Left colon (tissue), 2 donors: ENCODE data around the gene DNMBP. TPM values are rescaled to one million over a fixed set of nuclear protein-coding genes. Genes with fewer than 3 reads are reported as not detected.
"Not testable (repeated sequence)": the region's sequence is repeated elsewhere in the genome, so short reads cannot be mapped to it uniquely, and the experiment has no call there.

Experiments
- ATAC-seq: fragments of 200-7000 bp; cut with Tn5 transposase; one replicate; pipeline ENCODE4 v1.9.1; 2020; ENCODE audit warnings: mild to moderate bottlenecking, moderate library complexity
- DNase-seq, 2 donors: peaks; one replicate each; pipeline ENCODE4 v3.0.0-alpha.2; 2020
- intact Hi-C, 2 donors: fragments of 100-400 bp; cut with DNase I in 1 of 2; cut with micrococcal nuclease in 1 of 2; formaldehyde crosslinking; loops; one replicate each; pipeline versions ENCODE4 v1.11.2 to v1.14.0; 2022; cut with DNase I, micrococcal nuclease
- total RNA-seq, 2 donors: library from RNA; stranded (reverse); fragmentation: NEBNext Ultra II Directional; extraction: Animal tissue kit (Norgen Biotek cat#: 25700); gene quantifications; one replicate each; pipeline ENCODE4 v1.2.1, GENCODE V29; 2021
- donor health status: DM: no; HTN: no; CAD: no.
- donor health status: DM: yes; HTN: yes; CAD: no.

Gene DNMBP
- total RNA-seq, 2 donors from 2014 or later = 43.6 to 53.4 TPM

DNA sequence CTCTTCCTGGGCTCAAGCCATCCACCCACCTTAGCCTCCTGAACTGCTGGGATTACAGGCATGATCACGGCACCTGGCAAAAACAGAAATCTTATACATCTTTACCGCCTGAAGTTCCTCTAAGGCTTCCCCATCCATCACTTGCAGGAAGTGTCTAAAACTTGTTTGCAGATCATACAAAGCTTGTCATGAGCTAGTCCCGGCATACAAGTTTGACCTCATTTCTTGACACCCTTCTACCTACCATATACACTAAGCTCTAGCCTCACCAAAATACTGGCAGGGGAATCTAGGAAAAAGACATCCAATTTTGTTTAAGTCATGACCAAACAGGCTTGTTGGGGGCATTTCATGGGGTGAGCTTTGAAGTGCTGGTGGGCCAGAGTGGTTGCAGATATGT, 14.5 kb downstream of the DNMBP start:
- ATAC-seq (no peak), DNase-seq (no peak)
- intact Hi-C loops = no loop called here

GRCh38 chr10:99994801-99995200, 14.9 kb downstream of the DNMBP start:
- ATAC-seq (no peak), DNase-seq (no peak)
- intact Hi-C loops = no loop called here

DNA sequence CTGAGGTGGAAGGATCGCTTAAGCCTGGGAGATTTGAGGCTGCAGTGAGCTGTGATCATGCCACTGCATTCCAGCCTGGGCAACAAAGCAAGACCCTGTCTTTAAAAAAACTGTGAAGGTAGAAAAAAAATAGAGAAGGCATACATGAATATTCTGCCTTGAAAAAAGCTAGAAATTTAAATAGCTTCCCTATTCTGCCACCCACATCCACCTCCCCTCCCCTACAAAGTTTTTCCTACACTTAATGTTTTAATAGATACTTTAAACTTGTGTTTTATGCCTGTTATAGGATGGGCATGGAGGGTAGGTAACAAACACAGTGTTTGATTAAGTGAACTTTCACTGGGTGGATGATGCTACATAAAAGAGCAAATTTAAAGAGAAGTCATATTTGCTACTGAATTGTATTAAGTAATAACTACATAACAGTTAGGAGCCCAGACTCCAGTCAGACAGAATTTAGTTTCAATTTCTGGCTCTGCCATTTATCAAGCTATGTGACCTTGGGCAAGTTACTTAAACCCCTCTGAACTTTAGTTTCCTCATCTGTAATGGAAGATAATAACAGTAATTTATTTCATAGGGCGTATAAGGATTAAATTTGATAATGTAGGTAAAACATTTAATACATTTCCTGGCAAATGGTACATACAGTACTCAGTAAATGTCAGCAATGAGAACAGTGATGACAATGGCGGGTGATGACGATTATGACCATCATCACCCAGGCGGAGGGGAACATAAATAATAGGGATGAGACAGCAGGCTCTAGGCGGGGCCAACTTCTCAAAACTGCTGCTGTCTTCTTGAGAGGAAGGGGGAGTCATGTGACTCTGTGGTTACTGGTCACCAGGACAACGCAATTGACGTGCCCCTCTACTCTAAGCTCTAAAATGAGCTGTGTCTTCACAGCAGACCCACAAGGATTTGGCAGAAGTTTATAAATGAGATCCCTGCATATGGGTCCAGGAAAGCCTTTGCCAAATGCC, 15.8 kb downstream of the DNMBP start:
- intact Hi-C loops = no loop called here
- peak; percentile 55 to 56 for DNase-seq
- ATAC-seq = peak; percentile 16

GRCh38 chr10:99985637-99986036, 24.1 kb downstream of the DNMBP start:
- ATAC-seq, intact Hi-C loops, DNase-seq: not testable (repeated sequence)

DNA sequence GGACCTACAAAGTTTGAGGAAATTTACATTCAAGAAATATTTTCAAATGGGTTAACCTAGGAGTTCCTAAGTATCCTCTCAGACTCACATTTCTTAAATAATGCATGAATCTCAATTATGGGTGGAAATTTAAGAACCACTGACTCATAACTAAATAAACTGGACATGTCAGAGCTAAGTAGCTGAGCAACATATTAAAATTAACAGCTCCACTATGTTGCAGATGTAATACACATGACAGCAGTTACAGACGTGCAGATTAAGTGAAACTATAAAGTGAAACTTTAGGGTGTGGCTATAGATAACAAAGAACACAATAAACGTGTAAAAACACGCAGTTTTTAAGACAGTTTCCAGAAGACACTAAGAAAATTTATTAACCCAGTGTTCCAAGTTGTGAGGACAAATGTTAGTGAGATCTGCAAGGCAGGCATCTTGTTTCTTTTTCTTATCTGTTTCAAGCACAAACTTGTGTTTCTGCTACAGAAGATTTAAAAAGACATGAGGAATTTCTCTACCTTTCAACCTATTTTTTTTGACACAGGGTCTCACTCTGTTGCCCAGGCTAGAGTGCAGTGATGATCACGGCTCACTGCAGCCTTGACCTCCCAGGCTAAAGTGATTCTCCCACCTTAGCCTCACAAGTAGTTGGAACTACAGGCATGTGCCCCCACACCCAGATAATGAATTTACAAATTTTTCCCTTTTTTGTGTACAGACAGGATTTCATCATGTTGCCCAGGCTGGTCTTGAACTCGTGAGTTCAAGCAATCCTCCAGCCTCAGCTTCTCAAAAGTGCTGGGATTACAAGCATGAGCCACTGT, 25.3 kb downstream of the DNMBP start:
- DNase-seq = no peak
- intact Hi-C loops = no loop called here
- peak; percentile 81 for ATAC-seq

- ATAC-seq = peak; percentile 39
- intact Hi-C loops = no loop called here
- DNase-seq = no peak
Observed at GRCh38 chr10:99983280-99983988, 26.3 kb downstream of the DNMBP start.

GRCh38 chr10:99982728-99983127, 27.0 kb downstream of the DNMBP start:
- no peak for DNase-seq
- no peak for ATAC-seq
- intact Hi-C loops = no loop called here

DNA sequence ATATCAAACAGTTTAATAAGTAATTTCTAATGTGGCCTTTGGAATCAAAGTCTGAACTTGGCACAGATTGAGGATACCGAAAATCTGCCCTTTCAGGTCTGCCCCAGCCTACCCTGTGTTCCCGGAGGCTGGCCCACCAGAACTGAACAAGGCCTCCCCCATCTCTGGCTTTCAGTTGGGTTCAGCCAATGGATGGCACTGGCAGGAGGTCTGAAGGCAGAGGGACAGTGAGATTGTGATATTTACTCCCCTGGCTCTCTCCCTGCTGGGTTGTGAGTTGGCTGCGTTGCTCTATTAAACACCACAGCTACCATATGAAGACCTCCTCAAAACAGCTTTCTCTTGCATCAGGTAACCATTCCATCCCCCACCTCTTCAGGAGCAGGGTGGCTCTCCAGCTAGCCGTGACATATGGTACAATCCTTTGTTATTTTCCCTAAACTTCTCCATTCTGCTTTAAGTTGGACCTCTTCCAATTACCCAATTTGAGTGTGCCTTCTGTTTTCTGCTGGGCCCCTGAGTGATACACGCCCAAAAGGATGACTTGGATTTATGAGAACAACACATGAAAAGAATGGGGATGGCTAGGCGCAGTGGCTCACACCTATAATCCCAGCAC, 28.1 kb downstream of the DNMBP start:
- intact Hi-C loops = no loop called here
- DNase-seq = no peak
- no peak for ATAC-seq

GRCh38 chr10:99979066-99979685, 30.6 kb downstream of the DNMBP start:
- DNase-seq (no peak), ATAC-seq (no peak)
- intact Hi-C loops = no loop called here

DNA sequence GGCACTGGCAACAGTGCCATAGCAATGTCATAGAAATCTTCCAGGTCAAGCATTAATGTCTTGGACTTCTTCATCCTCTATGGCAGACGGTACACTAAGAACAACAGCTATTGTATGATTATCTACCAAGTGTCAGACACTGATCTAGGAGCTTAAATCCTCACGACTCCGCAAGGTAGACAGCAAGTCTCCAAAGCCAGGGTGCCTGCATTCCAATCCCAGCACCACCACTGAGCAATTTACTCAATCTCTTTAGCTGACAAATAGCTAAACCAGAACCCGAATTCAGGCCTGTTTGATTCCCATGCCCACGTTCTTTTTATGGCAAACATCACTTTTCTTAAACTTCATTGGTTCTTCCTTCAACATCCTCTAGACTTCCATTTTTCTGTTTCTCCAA, 31.8 kb downstream of the DNMBP start:
- DNase-seq (no peak), ATAC-seq (no peak)
- intact Hi-C loops = no loop called here

- no peak for DNase-seq
- ATAC-seq = peak; percentile 86
- intact Hi-C loops = no loop called here
Observed at GRCh38 chr10:99976886-99977665, 32.7 kb downstream of the DNMBP start.

DNA sequence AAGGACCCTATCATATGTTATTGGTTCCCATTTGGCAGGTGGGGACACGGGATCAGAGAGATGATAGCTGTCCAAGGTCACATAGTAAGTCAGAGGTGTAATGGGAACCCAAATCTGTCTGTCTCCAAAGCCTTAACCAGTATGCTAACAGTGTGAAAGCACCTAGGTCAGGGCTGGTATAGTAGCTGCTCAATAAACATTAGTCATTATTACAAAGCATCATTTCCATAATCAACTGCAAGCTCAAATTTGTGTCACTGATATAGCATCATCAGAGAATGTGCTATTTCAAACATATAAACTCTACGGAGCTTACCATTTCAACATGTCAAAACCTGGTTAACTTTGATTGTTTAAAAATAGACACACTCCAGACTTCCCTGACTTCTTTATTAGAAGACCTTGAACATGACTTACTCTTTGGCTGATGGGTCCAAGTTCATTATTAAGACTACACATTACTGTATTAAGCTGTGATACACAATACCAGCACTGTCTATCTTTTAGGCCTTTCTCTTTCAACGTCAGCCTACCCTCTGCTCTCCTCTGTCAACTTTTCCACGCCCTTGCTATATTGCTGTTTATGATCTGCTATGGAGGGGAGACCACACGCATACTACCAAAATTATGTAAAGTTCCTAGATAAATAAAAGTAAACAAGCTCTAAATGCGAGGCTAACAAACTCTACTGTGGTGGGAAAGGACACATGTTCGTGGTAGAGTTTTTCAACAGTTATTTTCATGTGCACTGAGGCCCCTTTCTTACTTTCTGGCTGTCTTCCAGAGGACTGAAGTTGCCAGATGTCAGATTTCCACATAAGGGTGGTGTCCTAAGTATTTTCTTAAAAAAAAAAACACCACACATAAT, 33.6 kb downstream of the DNMBP start:
- DNase-seq (no peak), ATAC-seq (peak; percentile 75)
- intact Hi-C loops = no loop called here

- no peak for ATAC-seq
- intact Hi-C loops = no loop called here
Observed at GRCh38 chr10:99975106-99975829, 34.5 kb downstream of the DNMBP start.

GRCh38 chr10:99973190-99973589, 36.6 kb downstream of the DNMBP start:
- no peak for DNase-seq
- intact Hi-C loops = no loop called here
- no peak for ATAC-seq

More at GRCh38 chr10:99975106-99975829, 34.5 kb downstream of the DNMBP start:
- DNase-seq = no peak

- no peak for ATAC-seq
- no peak for DNase-seq
- intact Hi-C loops = no loop called here
Observed at GRCh38 chr10:99967961-99968360, 41.8 kb downstream of the DNMBP start.

GRCh38 chr10:99966306-99966705, 43.4 kb downstream of the DNMBP start:
- ATAC-seq = no peak
- no peak for DNase-seq
- intact Hi-C loops = no loop called here
